WTC11 (cell line): ENCODE measurements around the gene SLC24A3. TPM values are rescaled to one million over a fixed set of nuclear protein-coding genes. Genes with fewer than 3 reads are reported as not detected.

Experiments
- ATAC-seq: fragments of 200-7000 bp; cut with Tn5 transposase; 2 replicates; pipeline ENCODE4 v1.10.0; 2021; ENCODE audit warnings: mild to moderate bottlenecking, moderate library complexity
- CTCF ChIA-PET: fragments of 300-600 bp; sonication (Branson Sonifier 250); formaldehyde crosslinking; loops from one replicate; lab custom pipeline; 2021; ENCODE audit warnings: antibody characterized with exemption; lab: Charles Lee
- POLR2A ChIA-PET: fragments of 350-600 bp; sonication (Branson Sonifier 250); formaldehyde crosslinking; loops from one replicate; lab custom pipeline; 2021; ENCODE audit warnings: antibody characterized with exemption; lab: Charles Lee
- DNase-seq: peaks from one replicate; pipeline ENCODE4 v3.0.0; 2021; ENCODE audit warnings: low spot score
- H3K27ac Mint-ChIP-seq: 2 replicates; pipeline ENCODE4 v1.8.0; 2021; ENCODE audit warnings: mixed read lengths
- H3K27me3 Mint-ChIP-seq: 2 replicates; pipeline ENCODE4 v1.8.0; 2021; ENCODE audit warnings: low read depth, mild to moderate bottlenecking, moderate library complexity, mixed read lengths
- H3K36me3 Mint-ChIP-seq: 2 replicates; pipeline ENCODE4 v1.8.0; 2021; ENCODE audit warnings: mixed read lengths
- H3K4me1 Mint-ChIP-seq: 2 replicates; pipeline ENCODE4 v1.8.0; 2022; ENCODE audit warnings: mixed read lengths
- H3K4me3 Mint-ChIP-seq: 2 replicates; pipeline ENCODE4 v1.8.0; 2021; ENCODE audit warnings: mild to moderate bottlenecking, moderate library complexity, mixed read lengths
- H3K9me3 Mint-ChIP-seq: 2 replicates; pipeline ENCODE4 v1.8.0; 2021; ENCODE audit warnings: mixed read lengths
- ATF1 ChIP-seq: sonication (generic); formaldehyde crosslinking; IDR thresholded peaks from 2 replicates; pipeline ENCODE4 v1.8.1; 2023; ENCODE audit warnings: mild to moderate bottlenecking, moderate library complexity, missing genetic modification reagents
- CDX4 ChIP-seq: fragments of 250-450 bp; sonication (Bioruptor Pico); IDR thresholded peaks from 2 replicates; pipeline ENCODE4 v1.9.0; 2021; ENCODE audit warnings: moderate library complexity, mild to moderate bottlenecking, inconsistent platforms, borderline replicate concordance
- E2F5 ChIP-seq: sonication (generic); formaldehyde crosslinking; IDR thresholded peaks from 2 replicates; pipeline ENCODE4 v1.8.1; 2022; ENCODE audit warnings: mild to moderate bottlenecking, moderate library complexity, missing genetic modification reagents
- FOXP1 ChIP-seq: sonication (generic); formaldehyde crosslinking; IDR thresholded peaks from 2 replicates; pipeline ENCODE4 v1.8.0; 2022; ENCODE audit warnings: missing genetic modification reagents, mild to moderate bottlenecking, moderate library complexity, borderline replicate concordance
- KAT7 ChIP-seq: sonication (generic); formaldehyde crosslinking; IDR thresholded peaks from 2 replicates; pipeline ENCODE4 v1.8.1; 2023; ENCODE audit warnings: missing genetic modification reagents, mild to moderate bottlenecking, borderline replicate concordance
- MXD4 ChIP-seq: fragments of 250-450 bp; sonication (Bioruptor Pico); IDR thresholded peaks from 2 replicates; pipeline ENCODE4 v1.8.0; 2021; ENCODE audit warnings: mild to moderate bottlenecking, moderate library complexity, borderline replicate concordance
- MYBL2 ChIP-seq: sonication (generic); formaldehyde crosslinking; IDR thresholded peaks from 2 replicates; pipeline ENCODE4 v1.8.1; 2023; ENCODE audit warnings: mild to moderate bottlenecking, moderate library complexity, missing genetic modification reagents
- OVOL2 ChIP-seq: fragments of 250-450 bp; sonication (Bioruptor Pico); IDR thresholded peaks from 2 replicates; pipeline ENCODE4 v1.9.0; 2021; ENCODE audit warnings: mild to moderate bottlenecking, borderline replicate concordance
- PREB ChIP-seq: sonication (generic); formaldehyde crosslinking; IDR thresholded peaks from 2 replicates; pipeline ENCODE4 v1.8.1; 2022; ENCODE audit warnings: mild to moderate bottlenecking, missing genetic modification reagents, moderate library complexity, borderline replicate concordance
- PRRX2 ChIP-seq: fragments of 250-450 bp; sonication (Bioruptor Pico); IDR thresholded peaks from 2 replicates; pipeline ENCODE4 v1.8.0; 2021; ENCODE audit warnings: mild to moderate bottlenecking
- RORB ChIP-seq: fragments of 250-450 bp; sonication (Bioruptor Pico); IDR thresholded peaks from 2 replicates; pipeline ENCODE4 v1.9.0; 2021; ENCODE audit warnings: mild to moderate bottlenecking
- SP1 ChIP-seq: sonication (generic); formaldehyde crosslinking; conservative IDR thresholded peaks from 2 replicates; pipeline ENCODE4 v1.8.1; 2022; ENCODE audit warnings: missing genetic modification reagents
- TEAD1 ChIP-seq: sonication (generic); formaldehyde crosslinking; IDR thresholded peaks from 2 replicates; pipeline ENCODE4 v1.8.0; 2022; ENCODE audit warnings: mild to moderate bottlenecking, missing genetic modification reagents
- USF1 ChIP-seq: sonication (generic); formaldehyde crosslinking; IDR thresholded peaks from 2 replicates; pipeline ENCODE4 v1.8.0; 2022; ENCODE audit warnings: mild to moderate bottlenecking, missing genetic modification reagents
- ZNF232 ChIP-seq: sonication (generic); formaldehyde crosslinking; IDR thresholded peaks from 2 replicates; pipeline ENCODE4 v1.8.0; 2022; ENCODE audit warnings: mild to moderate bottlenecking, missing genetic modification reagents
- ZNF263 ChIP-seq: sonication (generic); formaldehyde crosslinking; IDR thresholded peaks from 2 replicates; pipeline ENCODE4 v1.8.1; 2022; ENCODE audit warnings: low read depth, mild to moderate bottlenecking, moderate library complexity, missing genetic modification reagents
- ZNF281 ChIP-seq: sonication (generic); formaldehyde crosslinking; IDR thresholded peaks from 2 replicates; pipeline ENCODE4 v1.8.0; 2023; ENCODE audit warnings: mild to moderate bottlenecking, missing genetic modification reagents
- ZNF416 ChIP-seq: fragments of 250-450 bp; sonication (Bioruptor Pico); IDR thresholded peaks from 2 replicates; pipeline ENCODE4 v1.9.0; 2021; ENCODE audit warnings: mild to moderate bottlenecking, inconsistent platforms
- ZNF425 ChIP-seq: fragments of 250-450 bp; sonication (Bioruptor Pico); conservative IDR thresholded peaks from 2 replicates; pipeline ENCODE4 v1.9.0; 2021; ENCODE audit warnings: mild to moderate bottlenecking
- total RNA-seq: library from RNA; stranded (reverse); gene quantifications from 3 replicates; pipeline ENCODE4 v1.2.3, GENCODE V29; 2021

The SLC24A3 gene
- total RNA-seq, 1 experiment from 2014 or later, result 5.7 TPM

GRCh38 chr20:19679900-19680495 lies 467.6 kb downstream of the SLC24A3 start:
- Mint-ChIP-seq H3K9me3 (peaks cover 27% of the 10 kb centered on the region), H3K36me3 (peaks cover 26% of the 10 kb centered on the region), H3K27ac (no peak overlapping the region), H3K4me3 (no peak overlapping the region), H3K4me1 (no peaks in the 10 kb centered on the region), H3K27me3 (peaks cover 3% of the 10 kb centered on the region)
- POLR2A ChIA-PET, result no interaction called here
- TF ChIP-seq TEAD1 (no peak), MYBL2 (CRISPR knock-in tag) (no peak), FOXP1 (CRISPR knock-in tag) (no peak), PRRX2 (CRISPR knock-in tag) (no peak), ZNF416 (CRISPR knock-in tag) (no peak), USF1 (no peak), ZNF425 (no peak), CDX4 (no peak), ZNF281 (CRISPR knock-in tag) (no peak), PREB (CRISPR knock-in tag) (no peak), SP1 (CRISPR knock-in tag) (no peak), ZNF232 (CRISPR knock-in tag) (no peak), RORB (no peak), KAT7 (CRISPR knock-in tag) (no peak), E2F5 (no peak), MXD4 (CRISPR knock-in tag) (no peak), OVOL2 (no peak), ZNF263 (CRISPR knock-in tag) (no peak), ATF1 (no peak)
- DNase-seq (no peak), ATAC-seq (no peak)
- CTCF ChIA-PET, result interaction anchor here (0.9 kb wide), 1 partner anchor 13 kb away, joined by 3 read pairs; no protein-coding TSS in a partner anchor
